LoVo (cell line): ENCODE data around the gene KIRREL1.

Experiments used
- DNase-seq: peaks from one replicate; pipeline ENCODE4 v3.0.0-alpha.2; 2016; ENCODE audit warnings: low spot score

The KIRREL1 gene

DNA sequence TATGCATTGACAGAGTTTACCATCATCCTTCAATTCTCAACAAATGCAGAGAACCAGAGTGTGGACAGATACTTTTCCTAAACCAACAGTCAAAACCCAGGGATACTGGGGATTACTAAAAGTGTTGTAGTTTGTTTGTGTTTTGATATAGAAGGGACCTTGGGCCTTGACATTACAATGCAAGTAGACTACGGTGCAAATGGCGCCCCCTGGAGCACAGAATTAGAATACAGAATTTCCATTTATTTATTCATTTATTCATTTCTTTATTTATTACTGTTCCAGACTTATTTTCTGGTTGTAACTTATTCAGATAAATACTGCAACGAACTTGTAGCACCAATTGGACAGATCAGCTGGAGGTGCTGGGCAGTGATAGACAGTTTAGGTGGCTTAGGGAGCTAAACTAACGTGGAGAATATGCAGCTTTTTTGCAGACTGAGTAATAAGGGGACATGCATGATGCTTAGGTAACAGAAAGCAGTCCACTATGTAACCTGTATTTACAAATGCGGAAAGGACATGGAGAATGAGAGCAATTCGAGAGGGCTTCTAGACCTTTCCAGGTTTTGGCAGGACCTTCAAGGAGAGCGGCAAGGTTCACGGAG lies 42.6 kb downstream of the KIRREL1 start:
- DNase-seq: peak; percentile 41

DNA sequence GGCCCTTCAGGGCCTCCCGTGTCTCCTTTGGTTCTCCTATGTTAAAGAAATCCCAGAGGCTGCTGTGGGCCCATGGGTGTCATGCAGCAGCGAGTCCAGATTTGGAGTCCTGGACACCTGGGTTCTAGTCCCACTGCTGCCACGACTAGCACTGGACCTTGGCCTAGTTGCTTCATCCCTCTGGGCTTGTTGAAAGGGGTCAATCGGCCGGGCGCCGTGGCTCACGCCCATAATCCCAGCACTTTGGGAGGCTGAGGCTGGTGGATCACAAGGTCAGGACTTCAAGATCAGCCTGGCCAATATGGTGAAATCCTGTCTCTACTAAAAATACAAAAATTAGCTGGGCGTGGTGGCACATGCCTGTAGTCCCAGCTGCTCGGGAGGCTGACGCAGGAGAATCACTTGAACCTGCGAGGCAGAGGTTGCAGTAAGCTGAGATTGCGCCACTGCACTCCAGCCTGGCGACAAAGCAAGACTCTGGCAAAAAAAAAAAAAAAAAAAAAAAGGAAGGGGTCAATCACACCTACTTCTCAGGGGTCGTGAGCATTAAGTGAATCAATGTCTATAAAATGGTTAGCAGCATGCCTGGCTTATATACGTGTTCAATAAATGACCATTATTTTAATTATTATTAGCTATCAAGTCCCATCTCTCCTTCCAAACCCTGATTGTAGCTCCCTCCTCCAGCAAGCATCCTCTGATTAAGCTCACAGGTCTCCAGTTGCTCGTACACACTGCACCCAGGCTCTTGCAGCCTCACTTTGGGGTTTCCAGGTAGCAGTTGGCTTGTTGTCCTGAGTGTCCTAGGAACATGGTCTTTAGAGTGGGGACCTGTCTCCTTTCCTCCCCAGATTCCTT lies 43.8 kb downstream of the KIRREL1 start:
- no peak for DNase-seq

DNA sequence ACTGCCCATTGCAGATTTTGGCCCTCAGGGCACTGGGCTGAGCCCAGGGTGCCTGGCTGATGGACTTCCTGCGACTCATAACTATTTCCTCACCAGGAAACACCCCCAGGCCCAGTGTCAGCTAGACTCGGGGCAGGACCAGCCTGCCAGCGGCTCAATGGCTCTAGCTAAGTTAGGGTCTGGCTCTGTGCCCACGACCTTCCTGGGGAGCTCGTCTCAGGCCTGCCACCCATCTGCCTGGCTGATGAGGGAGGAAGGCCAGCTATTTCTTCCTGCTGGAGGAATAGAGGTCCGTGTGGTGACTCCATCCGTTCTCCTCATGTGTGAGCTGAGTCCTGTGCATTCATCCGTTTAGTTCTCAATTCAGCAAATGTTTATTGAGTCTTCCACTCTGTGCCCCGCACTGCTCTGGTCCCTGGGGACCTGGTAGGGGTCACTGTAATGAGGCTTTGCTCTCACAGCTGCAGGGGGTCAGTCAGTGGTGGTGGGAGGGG lies 44.5 kb downstream of the KIRREL1 start:
- no peak for DNase-seq

DNA sequence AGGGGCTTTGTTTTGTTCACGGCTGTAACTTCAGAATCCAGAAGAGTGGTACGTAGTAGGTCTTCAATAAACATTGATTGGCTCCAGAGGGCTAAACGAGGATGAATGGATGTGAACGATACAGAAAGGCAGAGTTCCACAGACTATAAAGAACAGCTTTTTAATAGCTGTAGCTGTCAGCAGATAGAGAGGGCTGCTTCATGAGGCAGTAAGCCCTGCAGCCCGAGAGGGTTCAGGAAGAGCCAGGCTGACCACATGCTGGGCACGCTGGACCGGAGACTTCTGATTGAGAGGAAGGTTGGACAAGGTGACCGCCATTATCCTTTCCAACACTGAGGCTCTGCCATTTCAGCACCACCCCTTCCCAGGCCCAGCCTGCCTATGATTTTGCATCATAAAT lies 45.3 kb downstream of the KIRREL1 start:
- DNase-seq: no peak

GRCh38 chr1:158039380-158039779 lies 45.9 kb downstream of the KIRREL1 start:
- no peak for DNase-seq

GRCh38 chr1:158040323-158040722 lies 46.9 kb downstream of the KIRREL1 start:
- DNase-seq: no peak

GRCh38 chr1:158043232-158043631 lies 49.8 kb downstream of the KIRREL1 start:
- no peak for DNase-seq

DNA sequence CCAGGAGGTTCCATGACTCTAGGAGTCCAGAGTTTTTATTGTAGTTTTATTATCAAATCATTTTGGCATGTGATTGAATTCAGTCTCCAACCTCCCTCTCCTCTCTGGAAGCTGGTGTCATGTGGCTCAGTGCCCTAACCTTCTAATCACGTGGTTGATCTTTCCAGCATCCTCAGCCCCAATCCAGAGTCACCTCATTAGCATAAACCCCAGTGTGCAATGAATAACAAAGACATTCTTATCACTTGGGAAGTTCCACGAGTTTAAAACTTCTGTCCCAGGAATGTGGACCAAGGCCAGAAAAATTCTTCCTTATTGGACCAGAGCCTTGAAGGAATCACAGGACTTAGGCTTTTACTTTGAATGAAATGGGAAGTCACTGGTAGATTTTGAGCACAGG lies 52.2 kb downstream of the KIRREL1 start:
- no peak for DNase-seq

DNA sequence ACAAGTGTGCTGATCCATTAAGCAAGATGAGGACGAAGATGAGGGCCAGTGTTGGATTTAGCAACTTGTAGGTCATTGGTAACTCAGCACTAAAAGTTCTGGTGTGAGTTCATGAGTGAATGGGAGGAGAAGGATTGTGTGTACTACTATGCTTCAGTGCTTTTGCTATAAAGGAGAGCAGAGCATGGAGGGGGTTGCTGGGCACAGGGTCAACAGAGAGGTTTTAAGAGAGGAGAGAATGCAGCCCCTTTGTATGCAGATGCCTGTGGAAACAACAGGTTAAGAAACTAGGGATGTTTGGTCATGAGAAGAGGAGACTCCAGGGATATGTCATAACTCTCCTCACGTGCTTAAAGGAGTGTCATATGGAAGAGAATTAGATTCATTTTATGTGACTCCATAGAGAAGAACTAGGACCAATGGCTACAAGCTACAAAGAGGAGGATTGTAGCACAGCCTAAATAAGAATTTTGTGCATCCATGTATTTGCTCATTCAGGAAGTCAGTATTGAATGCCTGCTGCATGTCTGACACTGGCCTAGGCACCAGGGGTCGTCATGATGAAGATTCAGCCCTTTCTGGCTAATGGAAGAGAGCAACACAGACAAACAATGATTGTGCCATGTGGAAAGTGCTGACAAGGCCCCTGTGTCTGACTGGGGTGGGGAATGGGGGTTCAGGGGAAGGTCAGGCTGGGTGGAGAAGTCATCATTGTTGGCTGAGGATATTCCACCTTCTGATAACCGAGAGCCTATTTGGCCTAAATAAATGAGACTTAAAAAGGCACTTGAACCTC lies 53.5 kb downstream of the KIRREL1 start:
- DNase-seq: no peak

DNA sequence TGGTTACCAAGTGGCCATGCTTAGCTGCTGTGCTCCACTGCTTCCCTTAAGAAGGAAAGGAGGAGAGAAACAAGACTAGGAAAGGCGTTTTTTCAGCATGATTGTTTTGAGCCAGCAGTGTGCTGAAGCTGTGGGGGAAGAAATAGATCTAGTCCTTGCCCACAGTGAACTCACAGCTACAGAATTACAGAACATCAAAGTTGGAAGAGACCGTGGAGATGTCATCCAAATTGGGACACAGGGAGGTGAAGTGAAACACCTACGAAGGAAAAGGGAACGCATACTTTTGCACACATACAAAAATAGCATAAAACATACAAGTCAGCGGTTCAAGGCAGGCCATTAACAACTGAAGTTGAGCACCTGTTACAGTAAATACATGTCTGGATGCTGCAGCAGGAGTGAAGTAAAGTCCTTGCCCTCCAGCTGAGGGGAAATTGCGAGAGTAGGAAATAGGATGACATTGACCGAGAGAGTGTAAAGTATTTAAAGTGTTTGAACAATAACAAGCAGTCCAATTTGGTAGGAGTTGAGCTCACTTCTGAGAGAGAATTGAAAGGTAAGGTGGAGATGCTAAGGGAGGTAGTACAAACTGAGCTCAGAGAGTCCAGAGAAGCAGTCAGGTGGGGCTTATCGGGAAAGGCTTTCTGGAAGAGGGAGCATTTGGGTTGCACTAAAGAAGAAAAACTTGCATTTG lies 55.1 kb downstream of the KIRREL1 start:
- no peak for DNase-seq

DNA sequence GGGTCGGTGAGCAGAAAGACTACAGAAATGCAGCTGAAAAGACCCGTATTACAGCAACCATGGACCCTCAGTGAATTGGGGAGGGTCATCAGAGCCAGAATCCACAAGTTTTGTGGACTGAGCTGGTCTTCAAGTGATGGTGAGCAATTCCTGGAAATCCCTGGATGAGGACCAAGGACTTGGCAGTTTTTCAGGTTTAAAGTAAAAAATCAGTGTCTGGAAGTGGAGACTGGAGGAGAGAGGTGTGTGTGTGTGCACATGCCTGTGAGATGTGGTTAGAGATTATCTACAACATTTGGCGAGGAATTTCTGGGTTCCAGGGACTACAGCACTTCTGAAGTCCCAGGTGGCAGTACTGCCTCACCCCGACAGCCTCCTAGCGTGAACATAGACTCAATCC lies 56.4 kb downstream of the KIRREL1 start:
- DNase-seq: no peak

DNA sequence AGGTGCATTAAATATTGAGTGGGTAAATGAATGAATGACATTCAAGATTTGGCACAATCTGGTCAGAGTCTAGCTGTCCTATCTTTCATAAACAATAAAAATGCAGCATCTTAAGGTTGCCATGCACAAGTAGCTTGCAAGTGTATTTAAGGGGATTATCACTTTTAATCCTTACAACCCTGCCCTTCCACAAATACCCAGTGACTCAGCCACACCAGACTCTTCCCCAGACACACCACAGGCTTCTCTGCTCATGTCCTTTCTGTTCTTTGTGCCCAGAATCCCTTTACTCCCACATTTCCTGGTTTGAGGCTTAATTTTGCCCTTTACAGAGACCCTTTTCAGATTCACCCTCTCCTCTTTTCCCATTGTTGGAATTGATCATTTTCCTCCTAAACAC lies 59.8 kb downstream of the KIRREL1 start:
- DNase-seq: no peak

- no peak for DNase-seq
Observed at GRCh38 chr1:158054721-158055120, 61.3 kb downstream of the KIRREL1 start.

GRCh38 chr1:158055854-158056253 lies 62.4 kb downstream of the KIRREL1 start:
- no peak for DNase-seq

GRCh38 chr1:158056498-158056897 lies 63.1 kb downstream of the KIRREL1 start:
- DNase-seq: no peak

DNA sequence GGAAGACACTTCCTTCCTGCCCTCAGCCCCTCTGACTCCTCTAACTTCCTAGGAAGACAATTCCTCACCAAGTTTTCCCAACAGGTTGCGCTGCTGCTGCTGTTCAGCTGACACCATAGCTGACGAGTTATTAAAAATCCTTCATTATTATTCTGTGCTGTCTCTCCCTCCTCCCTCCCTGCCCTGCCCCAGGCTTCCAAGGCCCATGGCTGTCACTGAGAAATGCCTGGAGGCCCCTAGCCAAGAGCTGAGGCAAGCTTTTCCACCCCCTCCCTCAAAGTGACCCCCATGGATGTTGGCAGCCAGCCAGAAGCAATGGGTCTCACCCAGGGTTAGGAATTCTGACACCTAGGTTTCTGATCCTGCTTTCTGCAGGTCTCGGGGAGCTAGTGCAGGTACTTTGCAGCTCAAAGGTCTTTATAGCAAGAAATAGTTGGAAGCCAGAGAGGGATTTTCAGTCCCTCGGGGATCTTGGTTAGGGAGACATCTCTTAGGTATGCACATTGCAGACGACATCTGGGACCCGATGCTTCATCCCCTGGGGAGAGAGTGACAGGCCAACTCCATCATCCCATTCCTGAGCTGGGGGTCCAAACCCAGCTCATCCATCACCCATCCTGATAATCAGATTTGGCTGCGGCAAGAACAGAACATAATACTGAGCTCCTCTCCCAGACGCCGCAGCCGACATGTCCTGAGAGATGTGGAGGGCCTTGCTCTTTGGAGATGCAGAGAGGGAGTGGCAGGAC lies 65.0 kb downstream of the KIRREL1 start:
- no peak for DNase-seq

- DNase-seq: no peak
Observed at GRCh38 chr1:158059984-158060383, 66.5 kb downstream of the KIRREL1 start.

- DNase-seq: no peak
Observed at GRCh38 chr1:158062174-158062573, 68.7 kb downstream of the KIRREL1 start.

- no peak for DNase-seq
Observed at GRCh38 chr1:158067662-158068061, 74.2 kb downstream of the KIRREL1 start.

GRCh38 chr1:158068918-158069317 lies 75.5 kb downstream of the KIRREL1 start:
- no peak for DNase-seq

GRCh38 chr1:158071138-158071537 lies 77.7 kb downstream of the KIRREL1 start:
- DNase-seq: no peak
